NT2/D1 (cell line): ENCODE data around the gene SERPINB6.

Experiments
- SUZ12 ChIP-seq: IDR thresholded peaks from 2 replicates; pipeline ENCODE4 v1.6.1; 2011; ENCODE audit not compliant: insufficient read length, insufficient read depth; ENCODE audit errors: extremely low read depth
- YY1 ChIP-seq: IDR thresholded peaks from 2 replicates; pipeline ENCODE4 v1.6.1; 2011; ENCODE audit not compliant: insufficient read length, insufficient read depth
- ZNF274 ChIP-seq: IDR thresholded peaks from 2 replicates; pipeline ENCODE4 v1.6.1; 2011; ENCODE audit warnings: mild to moderate bottlenecking, low read depth, low read length

- TF ChIP-seq ZNF274 (no peak), YY1 (no peak), SUZ12 (no peak)
Observed at GRCh38 chr6:2973676-2974075, 2.3 kb upstream of the SERPINB6 start.
